ENCODE results near the gene ZNF319. TPM values are rescaled to one million over a fixed set of nuclear protein-coding genes. Genes with fewer than 3 reads are reported as not detected.

The ZNF319 gene
- total RNA-seq, 1 experiment from 2014 or later: 5.6 TPM

Other genes starting within 250 kb of the ZNF319 start
- 11.4 and 11.8 TPM in 2 replicates for gene KIFC3, start 198.2 kb downstream of the ZNF319 start, total RNA-seq (2014; rRNA removed; shearing (Covaris generic))
- not detected in 2 replicates for gene CNGB1, start 29.5 kb downstream of the ZNF319 start, total RNA-seq (2014; rRNA removed; shearing (Covaris generic))
- 20.4 and 21.1 TPM in 2 replicates for gene USB1, start 735 bp upstream of the ZNF319 start, total RNA-seq (2014; rRNA removed; shearing (Covaris generic))
- gene MMP15, start 25.1 kb upstream of the ZNF319 start, total RNA-seq (2014; rRNA removed; shearing (Covaris generic)): 3.5 and 3.9 TPM in 2 replicates
- gene CFAP20, start 128.7 kb upstream of the ZNF319 start, total RNA-seq (2014; rRNA removed; shearing (Covaris generic)): 116 and 119 TPM in 2 replicates
- gene CSNK2A2, start 197.4 kb upstream of the ZNF319 start, total RNA-seq (2014; rRNA removed; shearing (Covaris generic)): 73.4 and 77.7 TPM in 2 replicates